ENCODE measurements around the gene MAN1C1.
"Not testable (repeated sequence)": the region's sequence is repeated elsewhere in the genome, so short reads cannot be mapped to it uniquely, and the experiment has no call there.

Gene MAN1C1

DNA sequence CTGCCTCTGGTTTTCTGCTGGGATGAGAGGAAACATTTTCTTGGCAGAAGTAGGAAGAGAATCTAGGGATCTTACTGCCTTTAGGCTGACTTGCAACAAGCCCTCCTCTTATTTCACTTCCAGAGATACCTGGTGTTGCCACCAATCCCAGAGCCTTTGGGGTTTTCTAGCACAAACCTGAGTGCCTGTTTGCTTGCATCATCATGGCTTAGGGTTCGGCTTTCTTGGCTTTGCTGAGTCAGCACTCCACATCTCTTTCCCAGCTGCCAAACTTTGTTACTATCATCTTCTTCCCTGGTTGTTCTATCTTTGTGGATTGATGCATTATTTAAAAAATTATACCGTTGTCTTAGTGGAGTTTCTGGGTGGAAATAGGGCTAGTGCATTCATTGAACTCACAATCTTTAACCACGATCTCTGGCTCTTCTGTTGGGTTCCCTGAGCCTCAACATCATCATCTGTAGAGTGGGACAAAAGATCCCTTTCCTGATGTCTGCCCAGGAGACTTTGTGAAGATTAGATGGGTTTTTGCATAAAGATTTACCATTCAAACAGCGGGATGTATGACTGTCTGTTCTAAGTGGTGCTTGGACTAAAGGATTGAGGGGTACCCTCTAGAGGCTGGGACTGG lies 106.8 kb downstream of the MAN1C1 start:
- DNase-seq = no peak

GRCh38 chr1:25724201-25724600 lies 107.6 kb downstream of the MAN1C1 start:
- no peak for DNase-seq

- DNase-seq = no peak
Observed at GRCh38 chr1:25724966-25725365, 108.4 kb downstream of the MAN1C1 start.

- no peak for DNase-seq
Observed at GRCh38 chr1:25725482-25725881, 108.9 kb downstream of the MAN1C1 start.

DNA sequence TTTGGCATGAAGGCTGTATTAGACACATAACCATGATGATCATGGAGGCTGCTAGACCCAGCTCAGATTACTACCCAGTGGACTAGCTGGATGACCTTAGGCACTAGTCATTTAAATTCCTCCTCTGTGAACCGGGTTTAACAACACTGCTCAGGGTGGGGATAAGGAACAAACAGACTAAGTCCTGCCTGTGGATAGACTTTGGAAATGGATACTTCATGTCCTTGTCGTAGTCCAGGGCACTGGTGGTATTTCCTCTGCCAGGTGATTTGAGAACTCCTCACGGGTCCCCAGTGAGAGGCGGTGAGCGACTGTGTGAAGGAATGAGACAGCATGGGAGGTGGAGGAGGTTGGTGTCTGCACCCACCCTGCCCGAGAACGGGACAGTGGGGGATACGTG lies 110.5 kb downstream of the MAN1C1 start:
- DNase-seq = no peak

DNA sequence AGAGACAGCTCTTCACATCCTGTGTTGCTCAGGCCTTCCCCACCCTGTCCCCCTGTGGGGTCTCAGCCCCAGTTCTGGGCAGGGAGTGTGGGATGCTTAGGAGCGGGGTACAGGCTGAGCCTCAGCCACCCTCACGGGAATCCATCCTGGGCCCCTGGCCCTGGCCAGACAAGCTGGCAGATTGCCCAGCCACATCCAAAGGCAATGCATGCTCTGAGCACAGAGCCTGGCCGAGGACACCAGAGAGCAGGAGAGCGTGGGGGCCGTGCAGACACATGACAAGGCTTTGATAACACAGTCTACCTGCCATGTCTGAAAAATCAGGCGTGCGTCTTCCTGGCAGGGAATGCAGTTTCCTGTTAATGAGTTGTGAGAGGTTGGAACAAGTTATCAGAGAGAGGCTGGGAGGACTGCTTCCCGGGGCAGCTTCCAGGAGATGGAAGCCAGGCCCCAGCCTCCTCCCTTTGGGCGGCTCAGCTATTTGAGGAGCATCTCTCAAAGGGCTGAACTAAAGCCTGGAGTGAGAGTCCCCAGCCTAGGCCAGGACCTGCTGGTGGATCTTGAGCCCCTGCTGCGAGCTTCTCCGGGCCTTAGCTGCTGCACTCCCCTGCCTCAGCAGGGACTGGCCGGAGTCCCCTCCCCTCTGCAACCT lies 111.2 kb downstream of the MAN1C1 start:
- DNase-seq = peak; percentile 14

- DNase-seq = no peak
Observed at GRCh38 chr1:25728301-25728935, 111.8 kb downstream of the MAN1C1 start.

GRCh38 chr1:25729045-25729444 lies 112.5 kb downstream of the MAN1C1 start:
- no peak for DNase-seq

GRCh38 chr1:25729790-25730644 lies 113.4 kb downstream of the MAN1C1 start:
- DNase-seq = no peak

- no peak for DNase-seq
Observed at GRCh38 chr1:25731148-25731547, 114.6 kb downstream of the MAN1C1 start.

DNA sequence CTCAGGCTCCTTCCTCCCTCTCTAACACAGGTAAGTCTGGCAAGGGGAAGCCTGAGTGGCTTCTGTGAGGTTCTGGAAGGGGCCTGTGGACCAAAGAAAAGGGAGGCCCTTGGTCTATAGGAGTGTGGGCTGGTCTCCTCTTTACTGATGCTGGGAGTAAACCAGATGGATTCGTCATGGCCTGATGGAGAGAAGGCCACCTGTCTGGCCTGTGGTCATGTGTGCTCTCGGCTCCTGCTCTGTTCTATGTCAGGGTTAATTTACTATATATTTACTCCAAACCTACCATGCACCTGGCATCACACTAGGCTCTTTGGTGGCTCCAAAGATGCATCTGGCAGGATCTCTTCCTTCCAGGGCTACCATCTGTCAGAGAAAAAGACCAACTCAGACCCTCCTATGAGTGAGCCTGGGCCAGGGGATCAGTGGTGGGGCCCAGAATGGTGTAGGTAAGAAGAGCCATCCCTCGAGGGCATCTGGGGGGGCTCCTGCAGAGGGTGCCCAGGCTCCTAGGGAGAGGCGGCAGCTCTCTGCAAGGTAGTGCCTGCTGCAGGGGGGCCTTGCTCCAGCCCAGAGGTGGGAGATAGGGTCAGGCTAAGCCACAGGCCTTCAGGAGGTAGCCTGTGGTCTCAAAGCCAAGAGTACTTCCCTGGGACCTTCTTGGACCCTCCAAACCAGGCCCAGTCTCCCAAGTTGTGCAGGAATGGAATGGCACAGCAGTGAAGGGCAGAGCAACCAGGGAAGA lies 115.2 kb downstream of the MAN1C1 start:
- no peak for DNase-seq

GRCh38 chr1:25732821-25733220 lies 116.2 kb downstream of the MAN1C1 start:
- DNase-seq = no peak

DNA sequence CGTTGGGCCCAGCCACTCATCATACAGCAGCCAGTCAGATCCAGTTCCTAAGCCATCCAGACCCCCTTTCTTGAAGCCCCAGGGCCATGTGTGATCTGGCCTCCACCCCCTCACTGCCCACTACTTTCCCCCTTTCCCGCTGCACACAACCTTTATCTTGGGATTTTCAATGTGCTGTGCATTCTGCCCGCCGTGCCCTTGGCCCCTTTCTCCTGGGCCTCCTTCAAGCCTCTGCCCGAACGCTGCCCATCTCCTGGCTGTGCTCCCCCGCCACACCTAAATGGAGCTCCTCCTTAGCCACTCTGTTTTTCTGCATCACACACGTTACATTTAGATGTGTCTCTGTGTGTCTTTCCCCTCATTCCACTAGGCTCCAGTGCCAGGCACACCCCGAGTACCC lies 116.7 kb downstream of the MAN1C1 start:
- no peak for DNase-seq

- not testable (repeated sequence) for DNase-seq
Observed at GRCh38 chr1:25734991-25735390, 118.4 kb downstream of the MAN1C1 start.

GRCh38 chr1:25735956-25736529 lies 119.5 kb downstream of the MAN1C1 start:
- no peak for DNase-seq

DNA sequence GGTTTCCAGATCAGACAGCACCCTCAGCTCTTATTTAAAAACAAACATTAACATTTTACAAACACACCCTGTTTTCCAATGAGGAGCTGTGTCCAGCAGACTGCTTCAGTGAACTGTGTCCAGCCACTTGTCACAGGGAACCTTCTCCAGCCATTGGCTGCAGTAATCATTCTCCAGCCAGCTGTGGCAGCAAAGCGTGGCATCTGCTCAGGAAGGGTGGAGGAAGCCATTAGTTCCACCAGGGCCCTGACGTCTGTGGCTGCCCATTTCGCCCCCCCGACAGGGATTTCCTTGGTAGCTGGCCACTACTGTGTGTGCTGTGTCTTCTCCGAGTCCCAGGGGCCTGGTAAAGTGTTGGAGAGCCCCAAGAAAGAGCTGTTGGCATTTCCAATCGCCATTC lies 120.5 kb downstream of the MAN1C1 start:
- no peak for DNase-seq

- no peak for DNase-seq
Observed at GRCh38 chr1:25738499-25738898, 121.9 kb downstream of the MAN1C1 start.

DNA sequence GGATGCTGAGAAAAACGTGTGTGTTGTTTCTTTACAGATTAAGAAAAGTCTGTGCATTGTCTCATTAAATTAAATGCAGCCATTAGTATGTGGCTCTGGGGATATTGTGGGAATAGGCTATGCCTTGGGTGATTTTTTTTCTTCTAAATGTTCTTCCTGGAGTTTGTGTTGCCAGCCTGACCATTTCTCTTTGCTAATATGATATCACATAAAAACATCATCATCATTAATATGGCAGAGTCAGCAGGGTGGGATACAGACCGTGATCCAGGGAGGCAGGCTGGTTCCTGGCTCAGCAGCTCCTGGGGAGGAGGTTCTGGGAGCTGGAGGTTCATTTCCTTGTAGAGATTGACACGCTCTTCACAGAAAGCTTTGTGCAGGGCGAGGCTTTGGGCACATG lies 122.8 kb downstream of the MAN1C1 start:
- no peak for DNase-seq

- DNase-seq = no peak
Observed at GRCh38 chr1:25740071-25740470, 123.5 kb downstream of the MAN1C1 start.

- no peak for DNase-seq
Observed at GRCh38 chr1:25742316-25742715, 125.7 kb downstream of the MAN1C1 start.

- DNase-seq = peak; percentile 19
Observed at GRCh38 chr1:25743164-25744139, 126.9 kb downstream of the MAN1C1 start.

Data from fibroblast of skin of right quadriceps (primary cell).